Tongue (tissue), 2 donors: ENCODE results near the gene PI4KA. TPM values are rescaled to one million over a fixed set of nuclear protein-coding genes. Genes with fewer than 3 reads are reported as not detected.

Experiments
- DNase-seq: peaks from one replicate; pipeline ENCODE4 v3.0.0-alpha.2; 2015
- total RNA-seq: library from RNA; depleted of rRNA; stranded (reverse); fragments of >200 nt; gene quantifications from one replicate; pipeline ENCODE4 v1.2.3, GENCODE V29; 2014

PI4KA gene
- total RNA-seq, 1 donor from 2014 or later: 38.1 TPM

DNA sequence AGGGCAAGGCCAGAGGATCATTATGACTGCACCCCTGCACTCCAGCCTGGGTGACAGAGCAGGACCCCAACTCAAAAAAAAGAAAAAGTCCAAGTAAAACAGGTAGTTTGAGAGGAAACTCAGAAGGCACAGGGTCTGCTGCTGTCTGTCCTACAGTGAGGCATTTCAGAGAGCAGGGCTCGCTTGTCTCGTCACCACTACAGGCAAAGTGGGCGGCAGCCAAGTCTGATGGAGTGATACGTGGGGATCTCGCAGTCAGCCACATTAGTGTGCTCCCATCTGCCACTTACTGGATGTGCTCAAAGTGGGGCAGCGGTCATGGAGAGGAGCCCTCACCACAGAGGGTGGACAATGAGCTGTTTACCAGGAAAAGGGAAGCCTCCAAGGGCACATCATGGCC is 42.1 kb downstream of the PI4KA start:
- DNase-seq: no peak

DNA sequence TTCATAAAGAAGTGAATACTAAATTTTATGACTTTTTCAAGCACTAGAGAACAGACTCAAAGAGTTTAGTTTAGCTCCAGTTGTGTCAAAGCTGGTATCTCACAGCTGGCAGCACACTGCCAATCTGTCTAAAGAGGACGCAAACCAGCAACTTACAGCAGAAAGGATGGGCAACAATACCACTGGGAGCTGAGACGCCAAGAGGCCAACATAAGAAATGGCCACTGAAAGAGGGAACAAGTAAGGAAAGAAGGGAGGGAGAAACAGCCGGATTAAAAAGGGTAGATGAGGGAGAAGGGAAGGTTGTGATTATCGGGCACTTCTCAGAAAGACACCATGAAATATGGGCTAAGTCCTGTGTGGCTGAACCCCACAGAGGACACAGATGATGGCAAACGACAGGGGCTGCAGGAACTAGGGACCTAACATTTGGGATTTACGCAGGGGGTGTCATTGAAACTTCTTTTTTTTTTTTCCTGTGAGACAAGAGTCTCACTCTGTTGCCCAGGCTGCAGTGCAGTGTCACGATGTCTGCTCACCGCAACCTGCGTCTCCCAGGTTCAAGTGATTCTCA is 43.0 kb downstream of the PI4KA start:
- no peak for DNase-seq

DNA sequence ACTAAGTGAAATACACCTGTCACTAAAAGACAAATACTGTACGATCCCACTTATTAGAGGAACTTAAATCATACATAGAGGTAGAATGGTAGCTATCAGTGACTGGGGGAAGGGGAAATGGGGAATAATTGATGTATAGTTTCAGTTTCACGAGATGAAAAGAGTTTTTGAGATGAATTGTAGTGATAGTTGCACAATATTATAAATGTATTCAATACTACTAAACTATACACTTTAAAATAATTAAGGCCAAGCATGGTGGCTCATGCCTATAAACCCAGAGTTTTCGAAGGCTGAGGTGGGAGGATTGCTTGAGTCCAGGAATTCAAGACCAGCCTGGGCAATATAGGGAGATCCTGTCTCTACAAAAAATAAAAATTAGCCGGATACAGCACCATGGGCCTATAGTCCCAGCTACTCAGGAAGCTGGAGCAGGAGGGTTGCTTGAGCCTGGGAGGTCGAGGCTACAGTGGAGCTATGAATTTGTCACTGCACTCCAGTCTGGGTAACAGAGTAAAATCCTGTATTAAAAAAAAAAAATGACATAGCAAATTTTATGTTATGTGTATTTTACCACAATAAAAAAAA is 44.3 kb downstream of the PI4KA start:
- no peak for DNase-seq

DNA sequence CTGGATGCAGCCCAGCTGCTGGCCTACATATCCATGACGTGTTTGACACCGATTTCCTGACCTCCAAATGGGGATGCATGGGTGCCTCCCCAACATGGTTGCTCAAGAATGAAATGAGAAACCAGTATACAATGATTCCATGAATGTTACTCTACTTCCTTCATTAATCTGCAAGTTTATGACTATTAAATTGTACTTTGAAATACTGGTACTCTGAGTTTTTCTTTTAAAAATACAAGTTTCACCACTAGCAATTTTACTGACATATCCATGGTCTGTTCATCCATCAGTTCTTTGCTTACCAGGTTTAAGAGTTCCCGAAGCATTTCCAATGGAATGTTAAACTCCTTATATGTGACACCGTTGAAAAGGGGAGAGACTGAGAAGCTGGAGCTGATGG is 45.6 kb downstream of the PI4KA start:
- DNase-seq: no peak

DNA sequence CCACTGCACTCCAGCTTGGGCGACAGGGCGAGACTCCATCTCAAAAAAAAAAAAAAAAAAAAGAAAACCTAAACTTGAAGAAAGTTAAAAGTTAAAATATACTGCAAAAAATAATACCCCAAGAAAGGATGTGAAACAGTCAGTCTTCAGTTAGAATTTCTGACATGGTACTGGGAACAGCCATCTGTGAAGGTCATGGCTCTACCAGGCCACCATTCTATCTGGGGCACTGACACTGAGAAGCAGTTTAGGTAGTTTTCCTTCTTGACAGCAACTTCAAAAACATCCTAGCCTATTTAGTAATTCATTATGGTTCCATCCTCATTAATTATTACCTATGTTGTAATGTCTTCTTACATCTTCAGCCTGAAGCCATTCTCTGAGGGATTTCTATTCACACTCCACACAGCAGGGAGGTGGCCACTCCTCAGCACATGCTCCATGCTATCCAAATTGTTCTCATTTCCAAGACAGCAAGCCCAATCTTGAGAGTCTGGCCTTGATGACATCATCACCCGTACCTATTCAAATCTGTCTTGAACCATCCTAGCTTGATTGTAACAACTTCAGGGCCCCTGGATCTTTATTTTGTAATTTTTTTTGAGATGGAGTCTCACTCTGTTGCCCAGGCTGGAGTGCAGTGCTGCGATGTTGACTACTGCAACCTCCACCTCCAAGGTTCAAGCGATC is 46.5 kb downstream of the PI4KA start:
- DNase-seq: no peak

DNA sequence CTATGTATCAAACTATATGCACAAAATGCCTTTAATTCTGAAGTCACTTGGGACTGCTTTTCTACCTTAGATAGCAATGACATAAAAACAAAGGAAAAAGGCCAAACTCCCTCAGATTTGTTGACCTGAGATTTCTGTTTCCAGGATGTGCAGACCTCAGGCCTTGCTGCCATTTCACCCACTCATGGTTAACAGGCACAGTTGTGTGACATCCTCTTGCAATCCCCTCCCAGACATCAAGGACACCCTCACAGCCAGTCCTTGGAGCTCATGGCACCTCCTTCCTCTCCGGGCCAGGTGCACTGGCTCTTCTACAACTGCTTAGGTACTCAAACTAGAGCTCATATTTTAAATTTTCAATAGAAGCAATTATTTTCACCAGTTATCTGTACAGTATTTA is 47.4 kb downstream of the PI4KA start:
- DNase-seq: no peak

DNA sequence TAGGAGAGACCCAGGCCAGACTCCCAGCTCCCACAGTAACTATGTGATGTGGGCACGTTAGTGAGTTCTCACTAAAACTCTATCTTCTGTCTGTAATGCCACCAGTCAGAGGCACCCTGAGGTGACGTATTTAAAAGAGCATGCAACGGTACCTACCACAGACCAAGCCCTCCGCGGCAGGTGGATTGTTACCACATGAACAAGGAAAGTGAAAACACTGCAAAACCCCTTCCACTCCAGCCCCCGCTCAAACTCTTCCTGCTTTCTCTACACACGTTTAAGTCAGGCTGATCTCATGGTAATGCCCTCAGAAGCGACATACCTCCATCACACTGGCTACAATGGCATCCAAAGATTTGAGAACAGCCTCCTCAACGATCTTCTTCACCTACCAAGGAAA is 48.0 kb downstream of the PI4KA start:
- DNase-seq: no peak

DNA sequence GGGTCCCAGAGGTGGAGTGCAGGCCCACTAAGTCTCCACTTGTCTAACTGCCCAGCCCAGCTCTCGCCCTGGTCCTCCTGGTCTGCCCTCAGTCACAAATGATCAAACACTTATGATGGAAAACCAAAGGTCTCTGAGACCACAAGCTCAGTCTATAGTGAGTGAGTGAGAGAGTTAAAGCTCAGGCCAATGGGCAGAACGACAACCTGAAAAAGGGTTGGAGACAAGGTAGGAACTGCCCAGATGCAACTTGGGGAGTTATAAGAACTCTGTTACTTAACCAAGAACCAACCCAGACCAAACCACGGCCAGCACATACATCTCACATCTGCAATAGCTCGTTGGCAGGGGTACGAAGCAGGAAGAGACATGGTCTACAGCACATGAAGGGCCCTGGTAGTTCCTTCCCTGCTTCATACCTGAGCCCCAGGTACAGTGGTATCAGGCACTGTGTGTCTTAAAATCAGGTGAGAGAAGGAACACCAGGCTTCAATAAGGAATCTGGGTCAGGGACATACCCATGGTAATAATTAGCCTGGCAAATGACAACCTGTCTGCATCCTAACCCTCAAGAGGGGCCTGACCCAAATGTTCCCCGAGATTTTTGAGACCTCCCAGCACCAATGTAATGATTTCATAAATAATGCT is 48.9 kb downstream of the PI4KA start:
- no peak for DNase-seq

DNA sequence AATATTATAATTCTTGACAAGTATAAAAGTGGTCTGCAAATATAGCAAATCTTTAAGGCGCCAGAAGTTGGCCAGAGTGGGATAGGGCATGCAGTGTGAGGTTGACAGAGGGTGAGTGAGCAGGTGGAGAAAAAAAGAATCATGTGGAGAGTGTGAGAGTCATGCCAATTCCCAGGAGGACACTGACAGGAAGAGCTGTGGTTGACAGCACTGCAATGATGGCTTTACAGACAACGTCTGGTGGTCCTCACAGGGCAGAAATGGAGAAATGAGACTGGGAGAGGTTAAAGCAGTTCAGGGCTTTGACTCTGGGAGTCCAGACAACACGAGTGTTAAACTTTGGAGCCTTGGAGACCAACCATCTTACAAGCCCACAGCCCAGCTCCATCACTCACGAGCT is 49.8 kb downstream of the PI4KA start:
- no peak for DNase-seq

DNA sequence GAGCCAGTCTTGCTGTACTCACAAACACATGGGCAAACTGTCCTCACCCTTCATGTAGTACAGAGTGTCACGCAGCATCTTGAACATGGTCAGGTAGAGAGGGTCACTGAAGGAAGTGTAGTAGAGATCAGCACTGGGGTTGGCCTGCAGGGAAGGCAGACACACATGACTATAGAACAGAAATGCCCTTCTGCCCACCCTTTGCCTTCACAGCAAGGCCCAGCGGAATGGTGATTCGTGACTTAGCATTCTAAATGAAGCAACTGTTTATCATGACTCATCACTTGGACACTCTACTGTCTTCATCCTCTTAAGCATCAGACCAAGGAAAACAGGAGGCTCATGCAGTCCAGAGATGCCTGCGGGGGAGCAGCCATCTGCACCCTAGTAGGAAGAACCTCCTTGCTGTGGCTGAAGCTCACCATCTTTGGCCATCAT is 51.3 kb downstream of the PI4KA start:
- DNase-seq: no peak

DNA sequence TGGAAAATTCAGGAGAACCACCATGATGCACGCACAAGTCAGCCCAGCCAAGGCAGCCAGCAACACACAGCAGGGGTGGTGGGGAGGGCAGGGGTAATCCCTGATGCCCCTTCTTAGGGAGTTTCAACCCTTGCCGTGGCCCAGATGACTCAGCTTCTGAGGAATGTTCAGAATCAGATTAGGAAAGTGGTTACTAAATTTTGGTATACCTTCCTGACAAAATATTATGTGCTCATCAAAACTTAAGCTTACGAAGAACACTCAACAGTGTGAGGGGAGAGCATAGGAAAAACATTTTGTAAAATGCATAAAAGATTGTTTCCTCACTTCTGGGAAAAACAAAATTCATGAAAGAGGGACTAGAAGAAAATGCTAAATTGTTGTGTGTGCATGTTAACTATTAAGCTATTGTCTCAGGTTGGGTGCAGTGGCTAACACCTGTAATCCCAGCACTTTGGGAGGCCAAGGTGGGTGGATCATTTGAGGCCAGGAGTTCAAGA is 52.6 kb downstream of the PI4KA start:
- DNase-seq: no peak

DNA sequence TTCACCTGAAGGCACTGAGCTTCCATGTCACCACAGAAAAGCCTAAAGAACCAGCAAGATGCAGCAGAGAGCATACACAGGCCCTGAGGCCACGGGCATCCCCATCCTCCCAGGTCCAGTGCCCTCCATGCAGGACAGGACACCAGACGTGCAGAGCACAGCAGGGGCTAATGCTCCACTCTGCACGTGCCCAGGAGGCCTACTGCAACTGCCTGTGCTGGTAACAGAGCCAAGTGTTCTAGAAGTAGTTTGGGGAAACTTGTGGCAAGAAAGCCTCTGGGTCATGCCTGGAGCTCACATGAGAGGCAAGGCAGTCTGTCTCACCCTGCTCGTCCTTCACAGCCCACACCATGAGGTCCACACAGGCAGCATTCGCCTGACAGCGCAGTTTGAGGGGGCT is 54.0 kb downstream of the PI4KA start:
- DNase-seq: no peak

DNA sequence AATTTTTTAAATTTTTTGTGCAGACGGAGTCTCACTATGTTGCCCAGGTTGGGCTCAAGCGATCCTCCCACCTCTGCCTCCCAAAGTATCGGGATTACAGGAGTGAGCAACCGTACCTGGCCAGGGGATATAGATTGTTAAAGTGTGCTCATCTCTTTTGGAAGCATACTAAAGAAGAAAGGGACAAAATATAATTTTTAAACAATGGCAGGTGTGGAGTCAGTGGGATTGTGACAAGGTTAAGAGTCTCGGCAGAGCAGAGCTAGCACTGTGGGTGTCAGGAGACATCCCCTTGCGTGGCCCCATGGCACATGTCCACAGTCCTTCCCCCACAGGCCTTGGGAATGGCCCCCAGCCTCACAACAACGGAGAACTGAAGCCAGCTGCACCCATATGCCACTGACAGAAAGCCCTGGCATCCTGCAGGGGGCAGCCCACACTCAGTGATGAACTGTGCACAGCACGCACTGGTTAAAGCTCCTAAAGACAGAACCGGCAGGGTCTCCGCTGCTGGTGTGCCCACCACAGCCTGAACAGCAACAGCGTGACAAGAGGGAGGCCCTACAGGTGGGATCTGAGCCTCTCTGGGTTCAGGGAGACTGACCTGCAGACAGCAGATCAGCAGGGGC is 54.8 kb downstream of the PI4KA start:
- DNase-seq: peak; percentile 59

DNA sequence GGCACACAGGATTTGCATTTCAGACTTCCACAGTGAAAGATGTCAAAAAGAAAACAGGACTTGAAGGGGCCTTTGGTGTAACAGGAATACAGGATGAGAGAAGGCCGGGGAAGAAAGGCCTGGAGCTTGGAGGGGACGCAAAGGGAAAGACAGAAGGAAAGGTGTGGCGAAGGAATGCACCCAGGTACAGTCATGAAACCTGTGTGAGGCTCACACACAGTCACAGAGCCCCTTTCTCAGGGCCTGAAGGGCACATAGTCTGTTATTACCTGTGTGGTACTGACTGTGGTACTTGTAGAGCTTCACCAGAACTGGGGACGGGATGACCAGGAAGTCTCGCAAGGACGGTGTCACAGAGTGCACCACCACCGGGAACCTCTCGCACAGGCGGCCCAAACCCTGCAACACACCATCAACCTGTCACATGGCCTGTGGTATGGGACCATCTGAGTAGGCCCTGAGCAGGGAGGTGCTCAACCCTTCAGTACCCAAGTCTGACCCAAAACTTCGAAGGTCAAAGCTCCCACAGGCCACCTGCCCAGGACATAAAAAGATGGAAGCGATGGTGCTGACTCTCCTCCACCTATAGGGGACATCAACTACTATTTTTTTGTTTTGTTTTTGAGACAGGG is 55.6 kb downstream of the PI4KA start:
- DNase-seq: no peak

DNA sequence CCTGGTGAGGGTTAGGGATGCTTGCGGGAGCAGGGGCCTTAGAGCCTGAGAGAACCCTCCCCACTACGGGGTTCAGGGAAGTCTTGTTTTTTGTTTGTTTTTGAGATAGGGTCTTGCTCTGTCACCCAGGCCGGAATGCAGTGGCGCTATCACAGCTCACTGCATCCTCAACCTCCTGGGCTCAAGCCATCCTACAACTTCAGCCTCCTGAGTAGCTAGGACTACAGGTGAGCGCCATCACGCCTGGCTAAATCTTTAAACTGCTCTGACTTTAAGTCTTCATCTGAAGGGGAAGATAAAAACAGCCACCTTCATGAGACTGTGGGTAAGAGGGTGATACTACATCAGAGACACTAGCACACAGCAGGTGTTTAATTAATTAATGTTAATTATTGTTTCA is 56.2 kb downstream of the PI4KA start:
- DNase-seq: no peak

DNA sequence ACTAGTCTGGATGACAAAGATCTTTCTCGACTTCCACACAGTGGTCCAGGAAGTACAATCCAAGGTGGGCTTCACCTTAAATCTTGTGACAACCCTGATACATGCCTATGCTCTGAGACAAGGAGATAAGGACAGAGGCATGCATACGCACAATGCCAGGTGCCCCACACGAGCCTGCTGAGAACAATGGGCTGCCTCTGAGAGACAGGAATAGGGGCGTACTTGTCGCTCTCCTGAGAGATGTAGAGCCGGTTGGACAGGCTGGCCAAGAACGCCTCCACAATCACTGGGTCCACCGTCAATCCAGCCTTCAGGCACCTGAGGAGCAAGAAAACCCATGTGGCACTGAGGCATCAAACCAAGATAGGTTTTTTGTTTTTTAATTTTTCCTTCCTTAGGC is 59.2 kb downstream of the PI4KA start:
- peak; percentile 27 for DNase-seq

DNA sequence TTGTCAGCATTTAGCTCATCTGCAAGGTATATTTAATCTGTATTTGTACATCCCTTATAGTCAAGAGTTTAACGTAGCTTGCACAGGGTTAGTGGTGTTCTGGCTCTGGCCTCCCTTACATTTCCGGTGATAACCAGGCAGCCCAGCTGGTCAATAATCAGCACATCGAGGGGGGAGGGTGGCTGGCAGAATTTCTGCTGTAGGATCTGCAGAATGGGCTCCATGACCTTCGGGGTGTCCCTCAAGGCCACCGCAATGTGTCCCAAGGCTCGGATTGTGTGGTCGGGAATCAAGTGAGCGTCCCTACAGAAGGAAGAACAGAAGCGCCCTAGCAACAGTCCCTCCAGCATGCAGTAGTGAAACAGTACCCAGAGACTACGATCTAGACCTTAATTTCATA is 59.6 kb downstream of the PI4KA start:
- no peak for DNase-seq

DNA sequence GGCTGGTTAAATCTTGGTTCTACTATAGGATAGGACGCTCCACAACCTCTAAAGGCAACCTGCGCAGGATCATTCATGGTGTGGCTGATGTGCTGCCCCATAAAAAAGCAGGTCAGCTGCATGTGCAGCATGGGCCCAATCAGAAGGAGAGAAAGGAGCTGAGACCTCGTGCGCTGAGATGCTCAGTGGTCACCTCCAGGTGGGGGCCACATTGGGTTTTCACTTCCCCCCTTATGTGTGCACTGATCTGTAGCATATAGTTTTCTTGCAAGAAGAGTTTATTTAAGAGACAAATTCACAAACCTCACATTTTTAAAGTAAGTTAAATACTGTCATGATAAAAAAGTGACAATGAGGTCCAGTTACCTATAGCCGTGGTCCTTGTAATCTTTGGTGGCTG is 60.4 kb downstream of the PI4KA start:
- no peak for DNase-seq

DNA sequence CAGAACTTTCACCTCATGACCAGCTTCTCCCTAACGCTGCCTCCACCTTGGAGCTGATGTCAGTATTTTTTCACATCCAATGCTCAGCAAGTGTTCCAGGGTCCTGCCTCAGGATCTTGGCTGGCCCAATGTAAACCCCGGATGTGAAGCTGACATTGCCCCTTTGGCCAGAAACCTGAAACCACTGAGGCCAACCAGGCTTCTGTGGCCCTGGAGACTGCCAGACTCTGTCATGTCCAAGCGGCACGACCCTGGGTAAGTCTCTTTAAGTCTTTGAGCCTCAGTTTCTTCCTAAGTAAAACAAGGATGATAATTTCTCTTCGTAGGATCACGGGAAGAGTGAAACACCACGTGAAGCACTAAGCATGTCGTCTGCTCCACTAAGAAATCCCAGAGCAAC is 61.9 kb downstream of the PI4KA start:
- DNase-seq: no peak

DNA sequence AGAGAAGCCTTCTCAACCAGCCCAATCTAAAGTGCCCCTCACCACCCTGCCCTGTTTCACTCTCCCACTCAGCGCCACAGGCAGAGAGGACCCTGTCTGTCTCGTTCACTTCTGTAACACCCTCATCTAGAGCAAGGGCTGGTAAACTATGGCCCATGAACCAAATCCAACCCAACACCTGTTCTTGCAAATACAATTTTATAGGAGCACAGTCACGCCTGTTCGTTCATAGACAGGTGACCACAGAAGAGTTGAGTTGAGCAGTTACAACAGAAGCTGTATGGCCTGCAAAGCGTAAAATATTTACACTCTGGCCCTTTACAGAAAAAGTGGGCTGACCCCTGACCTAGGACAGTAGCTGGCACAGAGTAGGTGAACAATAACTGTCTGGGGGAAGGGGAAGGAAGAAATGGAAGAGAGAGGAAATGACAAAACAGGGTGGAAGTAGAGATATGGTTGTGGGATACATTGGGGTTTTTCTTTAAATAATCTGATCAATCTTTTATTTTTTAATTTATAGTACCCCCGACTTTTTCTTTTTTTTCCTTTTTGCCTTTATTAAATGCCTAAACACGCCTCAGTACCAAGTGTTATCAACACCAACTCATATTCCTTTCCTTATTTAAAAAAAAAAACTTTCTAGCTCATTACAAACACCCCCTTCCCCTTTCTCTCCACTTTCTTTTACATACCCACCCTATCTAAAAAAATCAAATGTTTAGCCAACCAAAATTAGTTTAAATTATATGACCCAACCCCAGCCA is 63.8 kb downstream of the PI4KA start:
- no peak for DNase-seq
